Sigmoid colon (tissue), 7 donors: ENCODE measurements around the gene KLRK1. TPM values are rescaled to one million over a fixed set of nuclear protein-coding genes. Genes with fewer than 3 reads are reported as not detected.

Source experiments
- DNase-seq: peaks from one replicate; pipeline ENCODE4 v3.0.0-alpha.2; 2019
- H3K27ac ChIP-seq, 4 donors: fragments of 200-600 bp; sonication (generic); one replicate each; pipeline ENCODE4 v1.5.1; 2016 to 2019; ENCODE audit warnings: mild to moderate bottlenecking in 1 of 4
- H3K27me3 ChIP-seq, 3 donors: fragments of 200-600 bp; sonication (generic); one replicate each; pipeline ENCODE4 v1.5.1; 2019; ENCODE audit warnings: mild to moderate bottlenecking in 1 of 3
- H3K36me3 ChIP-seq, 4 donors: fragments of 200-600 bp; sonication (generic); one replicate each; pipeline ENCODE4 v1.5.1; 2016 to 2019
- H3K4me1 ChIP-seq, 4 donors: fragments of 200-600 bp; sonication (generic); one replicate each; pipeline ENCODE4 v1.5.1; 2017 to 2019
- H3K4me3 ChIP-seq, 4 donors: fragments of 200-600 bp; sonication (generic); one replicate each; pipeline ENCODE4 v1.5.1; 2017 to 2019; ENCODE audit warnings: mild to moderate bottlenecking in 2 of 4, moderate library complexity in 1 of 4
- H3K9me3 ChIP-seq, 4 donors: fragments of 200-600 bp in 3 of 4; sonication (generic) in 3 of 4; one replicate each; pipeline versions ENCODE4 v1.5.1 to v1.6.1; 2013 to 2019
- CTCF ChIP-seq, 4 experiments: fragments of 450-650 bp in 3 of 4; fragments of 200-600 bp in 1 of 4; IDR thresholded peaks; one replicate each; pipeline ENCODE4 v1.5.1; 2016 to 2019; ENCODE audit warnings: antibody characterized with exemption in 4 of 4, mild to moderate bottlenecking in 3 of 4, moderate library complexity in 2 of 4
- EP300 ChIP-seq, 4 donors: sonication (generic); formaldehyde crosslinking; IDR thresholded peaks; one replicate each; pipeline ENCODE4 v1.6.1; 2017; ENCODE audit warnings: antibody characterized with exemption in 4 of 4
- POLR2A ChIP-seq, 2 donors: fragments of 450-650 bp; IDR thresholded peaks; one replicate each; pipeline ENCODE4 v1.6.1; 2016; ENCODE audit warnings: antibody characterized with exemption in 2 of 2, mild to moderate bottlenecking in 2 of 2, moderate library complexity in 2 of 2
- POLR2AphosphoS5 ChIP-seq, 4 donors: sonication (generic); formaldehyde crosslinking; IDR thresholded peaks; one replicate each; pipeline ENCODE4 v1.6.1; 2017; ENCODE audit warnings: antibody characterized with exemption in 4 of 4
- WGBS, 2 donors: extraction: QIAGEN DNeasy Blood & Tissue Kit; methylation state at CpG; one replicate each; pipeline ENCODE4 v1.1.7; 2013; 5-methylcytosine and 5-hydroxymethylcytosine counted together
- intact Hi-C: fragments of 100-400 bp; cut with DNase I; formaldehyde crosslinking; loops from one replicate; pipeline ENCODE4 v1.15.1; 2023
- polyA plus RNA-seq, 3 donors: library from polyadenylated mRNA; stranded (reverse); fragments of 200-250 nt; gene quantifications; one replicate each; pipeline ENCODE4 v1.2.3, GENCODE V29; 2013
- total RNA-seq, 4 donors: library from RNA; depleted of rRNA; stranded (reverse); fragments of >200 nt; gene quantifications; one replicate each; pipeline ENCODE4 v1.1.0, GENCODE V29; 2016
- donor health status: healthy with polysubstance abuse.
- donor health status: Bipolar disorder and iron deficiency.
- donor health status: healthy.

KLRK1 gene
- total and polyA plus RNA-seq, 7 donors = 0.33 to 16.0 (median 1.8) TPM; not detected in 2

DNA sequence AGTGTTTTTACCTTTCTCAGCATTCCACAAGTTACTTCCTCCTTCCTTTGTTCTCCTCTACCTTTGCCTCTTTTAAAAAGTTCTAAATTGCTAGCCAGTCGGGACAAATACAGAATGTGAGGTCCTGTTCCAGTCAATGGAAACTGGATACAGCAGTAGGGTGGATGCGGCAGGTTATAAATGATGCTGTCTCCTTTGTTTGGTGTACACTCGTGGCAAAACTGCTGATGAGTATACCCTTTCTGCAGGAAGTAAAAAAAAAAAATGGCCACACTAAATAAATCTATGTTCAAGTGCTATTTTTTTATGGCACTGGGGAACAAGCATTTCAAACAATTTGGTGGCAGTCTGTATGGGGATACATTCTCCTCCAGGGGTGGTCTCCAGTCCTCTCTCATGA lies 27.5 kb downstream of the KLRK1 start:
- no peaks in the 10 kb centered on the region for H3K9me3 ChIP-seq
- H3K27ac ChIP-seq = peak overlapping the region; percentile 89 to 94 (median 90)
- peak overlapping the region in 2 of 4 donors; percentile 9 to 57 for H3K4me3 ChIP-seq
- 20 to 39% methylated on average over 3 of the region's 3 CpGs for WGBS, 2 donors
- peaks cover 0 to 35% (median 31%) of the 10 kb centered on the region in 4 donors for H3K4me1 ChIP-seq
- no peaks in the 10 kb centered on the region for H3K36me3 ChIP-seq
- TF ChIP-seq EP300 (IDR thresholded peaks at IDR 0.05) = no peak
- no peak for DNase-seq
- intact Hi-C loops = loop anchor here (5.0 to 10.0 kb wide), 3 partner anchors 250 to 812 kb away; partner anchors contain the start of genes MAGOHB, SMIM10L1 and YBX3
- H3K27me3 ChIP-seq = no peaks in the 10 kb centered on the region

DNA sequence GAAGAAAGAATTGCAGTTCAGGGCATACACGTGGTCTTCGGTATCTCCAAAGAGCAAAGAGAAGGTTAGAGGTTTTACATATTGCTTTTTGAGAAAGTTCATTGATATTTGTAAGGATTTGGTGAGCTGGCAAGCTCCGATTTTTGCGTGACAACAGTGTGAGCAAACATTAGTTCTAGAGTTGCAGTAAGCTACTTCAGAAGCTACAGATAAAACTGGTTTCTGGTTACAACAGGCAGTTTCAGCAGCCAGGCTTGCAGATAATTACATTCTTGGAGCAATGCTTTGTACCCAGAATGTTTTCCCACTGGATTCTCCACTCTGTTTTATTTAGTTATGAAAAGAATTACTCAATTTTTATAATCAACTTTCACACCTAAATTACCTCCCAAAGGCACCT lies 28.2 kb downstream of the KLRK1 start:
- no peak overlapping the region for H3K4me3 ChIP-seq
- TF ChIP-seq CTCF (IDR thresholded peaks at IDR 0.05) (no peak), POLR2AphosphoS5 (IDR thresholded peaks at IDR 0.05) (no peak), EP300 (IDR thresholded peaks at IDR 0.05) (no peak), POLR2A (IDR thresholded peaks at IDR 0.05) (no peak)
- H3K27ac ChIP-seq = no peak overlapping the region
- H3K27me3 ChIP-seq = no peaks in the 10 kb centered on the region
- no peaks in the 10 kb centered on the region for H3K36me3 ChIP-seq
- no peaks in the 10 kb centered on the region for H3K9me3 ChIP-seq
- intact Hi-C loops = loop anchor here (5.0 to 10.0 kb wide), 3 partner anchors 251 to 813 kb away; partner anchors contain the start of genes MAGOHB, SMIM10L1 and YBX3
- no peak for DNase-seq
- WGBS, 2 donors = 69 to 77% methylated on average over 4 of the region's 4 CpGs
- H3K4me1 ChIP-seq = peaks cover 0 to 33% (median 28%) of the 10 kb centered on the region in 4 donors

DNA sequence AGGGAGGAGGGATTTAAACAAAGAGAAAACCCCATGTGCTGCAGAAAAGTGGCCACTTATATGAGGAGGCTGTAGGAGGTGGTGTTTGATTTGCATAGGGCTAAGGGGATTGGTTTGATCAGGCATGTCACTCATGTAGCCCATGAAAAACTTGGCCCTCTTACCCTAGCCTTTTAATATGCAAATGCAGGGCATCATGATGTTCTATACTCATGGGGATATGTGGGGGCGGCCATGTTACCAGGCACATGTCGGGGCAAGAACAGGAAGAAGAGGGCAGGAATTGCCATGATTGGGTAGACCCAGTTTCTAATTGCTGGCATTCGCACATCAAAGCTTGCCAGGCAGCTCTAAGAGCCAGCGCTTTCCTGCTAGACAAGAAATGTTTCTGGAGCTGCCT lies 28.8 kb downstream of the KLRK1 start:
- TF ChIP-seq POLR2AphosphoS5 (IDR thresholded peaks at IDR 0.05) = no peak
- no peak for TF ChIP-seq EP300 (IDR thresholded peaks at IDR 0.05)
- TF ChIP-seq CTCF (IDR thresholded peaks at IDR 0.05) = no peak
- TF ChIP-seq POLR2A (IDR thresholded peaks at IDR 0.05) = no peak
- H3K4me1 ChIP-seq = peaks cover 0 to 27% (median 22%) of the 10 kb centered on the region in 4 donors
- H3K27me3 ChIP-seq = no peaks in the 10 kb centered on the region
- intact Hi-C loops = loop anchor here (5.0 to 10.0 kb wide), 3 partner anchors 251 to 814 kb away; partner anchors contain the start of genes MAGOHB, SMIM10L1 and YBX3
- no peak overlapping the region for H3K27ac ChIP-seq
- no peak for DNase-seq
- H3K9me3 ChIP-seq = no peaks in the 10 kb centered on the region
- H3K4me3 ChIP-seq = no peak overlapping the region
- no peaks in the 10 kb centered on the region for H3K36me3 ChIP-seq
- WGBS, 2 donors = 82 to 96% methylated on average over 4 of the region's 4 CpGs

GRCh38 chr12:10358969-10359368 lies 30.9 kb downstream of the KLRK1 start:
- peaks cover 0 to 19% (median 16%) of the 10 kb centered on the region in 4 donors for H3K4me1 ChIP-seq
- TF ChIP-seq POLR2AphosphoS5 (IDR thresholded peaks at IDR 0.05) = no peak
- TF ChIP-seq CTCF (IDR thresholded peaks at IDR 0.05) = no peak
- no peak for TF ChIP-seq POLR2A (IDR thresholded peaks at IDR 0.05)
- TF ChIP-seq EP300 (IDR thresholded peaks at IDR 0.05) = no peak
- H3K36me3 ChIP-seq = no peaks in the 10 kb centered on the region
- H3K27me3 ChIP-seq = no peaks in the 10 kb centered on the region
- intact Hi-C loops = no loop called here
- H3K4me3 ChIP-seq = no peak overlapping the region
- no peak overlapping the region for H3K27ac ChIP-seq
- H3K9me3 ChIP-seq = no peaks in the 10 kb centered on the region
- no peak for DNase-seq
- 61 to 87% methylated on average over 1 of the region's 1 CpG for WGBS, 2 donors

DNA sequence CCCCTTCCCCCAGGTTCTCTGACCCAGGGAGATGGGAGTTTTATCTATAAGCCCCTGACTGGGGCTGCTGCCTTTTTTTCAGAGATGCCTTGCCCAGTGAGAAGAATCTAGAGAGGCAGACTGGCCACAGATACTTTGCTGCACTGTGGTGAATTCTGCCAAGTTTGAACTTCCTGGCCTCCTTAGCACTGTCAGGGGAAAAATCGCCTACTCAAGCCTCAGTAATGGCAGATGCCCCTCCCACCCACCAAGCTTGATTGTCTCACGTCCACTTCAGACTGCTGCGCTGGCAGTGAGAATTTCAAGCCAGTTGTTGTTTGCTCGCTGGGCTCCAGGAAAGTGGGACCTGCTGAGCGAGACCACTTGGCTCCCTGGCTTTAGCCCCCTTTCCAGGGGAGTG lies 31.7 kb downstream of the KLRK1 start:
- Histone ChIP-seq H3K4me3 (no peak overlapping the region), H3K4me1 (peaks cover 0 to 12% (median 10%) of the 10 kb centered on the region in 4 donors), H3K27me3 (no peaks in the 10 kb centered on the region), H3K27ac (no peak overlapping the region), H3K9me3 (no peaks in the 10 kb centered on the region), H3K36me3 (no peaks in the 10 kb centered on the region)
- intact Hi-C loops = no loop called here
- WGBS, 2 donors = 84 to 92% methylated on average over 5 of the region's 5 CpGs
- DNase-seq = no peak
- TF ChIP-seq EP300 (IDR thresholded peaks at IDR 0.05) (no peak), POLR2AphosphoS5 (IDR thresholded peaks at IDR 0.05) (no peak), POLR2A (IDR thresholded peaks at IDR 0.05) (no peak), CTCF (IDR thresholded peaks at IDR 0.05) (no peak)
